Caco-2 (cell line): ENCODE measurements around the gene ARFGAP1. TPM values are rescaled to one million over a fixed set of nuclear protein-coding genes. Genes with fewer than 3 reads are reported as not detected.

ENCODE experiments used
- BruUV-seq: library from RNA; stranded (reverse); fragments of 400-500 nt; replicated peaks from 2 replicates; lab custom pipeline; 2021; lab: Mats Ljungman, UMichigan
- CTCF ChIA-PET: fragments of 300-600 bp; sonication (Branson Sonifier 250); formaldehyde crosslinking; loops from one replicate; lab custom pipeline; 2022; ENCODE audit warnings: antibody characterized with exemption; lab: Charles Lee
- POLR2A ChIA-PET: fragments of 300-600 bp; sonication (Branson Sonifier 250); formaldehyde crosslinking; loops from one replicate; lab custom pipeline; 2022; ENCODE audit warnings: antibody characterized with exemption; lab: Charles Lee
- DNase-seq, 2 experiments: peaks; one replicate each; pipeline versions ENCODE4 v3.0.0 to v3.0.0-alpha.2; 2020 to 2022
- H3K27me3 ChIP-seq: replicated peaks from 2 replicates; pipeline ENCODE4 v1.6.0; 2011; ENCODE audit warnings: low read length; ENCODE audit not compliant: control insufficient read depth, insufficient read depth
- H3K36me3 ChIP-seq: 2 replicates; pipeline ENCODE4 v1.5.1; 2011; ENCODE audit warnings: low read length; ENCODE audit not compliant: control insufficient read depth, insufficient read depth
- H3K4me1 ChIP-seq: fragments of 250-450 bp; sonication (Bioruptor Pico); 2 replicates; pipeline ENCODE4 v1.5.1; 2020; ENCODE audit warnings: mild to moderate bottlenecking
- H3K4me3 ChIP-seq: 2 replicates; pipeline ENCODE4 v1.5.1; 2011; ENCODE audit warnings: low read depth, mild to moderate bottlenecking, control low read depth, low read length
- H3K9me3 ChIP-seq: fragments of 250-450 bp; sonication (Bioruptor Pico); 2 replicates; pipeline ENCODE4 v1.5.1; 2020; ENCODE audit warnings: mild to moderate bottlenecking, moderate library complexity
- H3K27ac Mint-ChIP-seq: one replicate; pipeline ENCODE4 v1.8.0; 2022; ENCODE audit warnings: mixed read lengths; ENCODE audit not compliant: unreplicated experiment
- H3K27me3 Mint-ChIP-seq: one replicate; pipeline ENCODE4 v1.8.0; 2022; ENCODE audit warnings: mixed read lengths; ENCODE audit not compliant: insufficient read depth, unreplicated experiment
- H3K36me3 Mint-ChIP-seq: one replicate; pipeline ENCODE4 v1.8.0; 2022; ENCODE audit warnings: mild to moderate bottlenecking, mixed read lengths; ENCODE audit not compliant: insufficient read depth, unreplicated experiment
- H3K4me1 Mint-ChIP-seq: one replicate; pipeline ENCODE4 v1.8.0; 2022; ENCODE audit warnings: low read depth, mixed read lengths; ENCODE audit not compliant: unreplicated experiment
- H3K4me3 Mint-ChIP-seq: one replicate; pipeline ENCODE4 v1.8.0; 2022; ENCODE audit warnings: mild to moderate bottlenecking, moderate library complexity, mixed read lengths; ENCODE audit not compliant: unreplicated experiment
- H3K9me3 Mint-ChIP-seq: one replicate; pipeline ENCODE4 v1.8.0; 2022; ENCODE audit warnings: mixed read lengths; ENCODE audit not compliant: unreplicated experiment
- CTCF ChIP-seq, 2 experiments: fragments of 200-600 bp in 1 of 2; IDR thresholded peaks; 1 replicate in 1 of 2; 2 replicates in 1 of 2; pipeline versions ENCODE4 v1.5.1 to v1.8.0; 2011 to 2022; ENCODE audit warnings: antibody characterized with exemption in 1 of 2, control low read depth in 1 of 2, inconsistent platforms in 1 of 2, low read depth in 1 of 2, low read length in 1 of 2, mild to moderate bottlenecking in 1 of 2, moderate library complexity in 1 of 2; ENCODE audit not compliant: insufficient read depth in 1 of 2, severe bottlenecking in 1 of 2, unreplicated experiment in 1 of 2
- intact Hi-C: fragments of 100-400 bp; cut with micrococcal nuclease; formaldehyde crosslinking; loops from one replicate; pipeline ENCODE4 v1.10.0; 2022; ENCODE audit not compliant: unreplicated experiment
- total RNA-seq: library from RNA; stranded (reverse); gene quantifications from 2 replicates; pipeline ENCODE4 v1.2.3, GENCODE V29; 2022

Gene ARFGAP1
- total RNA-seq, 1 experiment from 2014 or later, result 275 TPM

- intact Hi-C loops, result no loop called here
- Mint-ChIP-seq H3K9me3 (no peaks in the 10 kb centered on the region), H3K4me3 (no peak overlapping the region), H3K36me3 (peaks cover 99% of the 10 kb centered on the region), H3K27ac (no peak overlapping the region), H3K27me3 (no peaks in the 10 kb centered on the region), H3K4me1 (no peaks in the 10 kb centered on the region)
- no peak for TF ChIP-seq CTCF (IDR thresholded peaks at IDR 0.05; ENCODE audit: insufficient read depth in 1 of 2, low read depth in 1 of 2, low read length in 1 of 2, severe bottlenecking in 1 of 2, unreplicated experiment in 1 of 2)
- no peaks in the 10 kb centered on the region for H3K27me3 ChIP-seq
- no peak for DNase-seq
- no peaks in the 10 kb centered on the region for H3K4me1 ChIP-seq
- H3K9me3 ChIP-seq, result no peaks in the 10 kb centered on the region
- no peak overlapping the region for H3K4me3 ChIP-seq
- CTCF ChIA-PET, result interaction anchor here (4.4 kb wide), 1 partner anchor 59 kb away, joined by 30 read pairs; no protein-coding TSS in a partner anchor
- BruUV-seq, result no TSS peak
- POLR2A ChIA-PET, result no interaction called here
- peaks cover 10% of the 10 kb centered on the region for H3K36me3 ChIP-seq
Measured at GRCh38 chr20:63282946-63283345, 10.3 kb downstream of the ARFGAP1 start.

- POLR2A ChIA-PET, result interaction anchor here (1.5 kb wide), 1 partner anchor 11 kb away, joined by 3 read pairs; the partner anchor contains the start of gene ARFGAP1
- Histone ChIP-seq H3K4me3 (no peak overlapping the region), H3K4me1 (no peaks in the 10 kb centered on the region), H3K9me3 (no peaks in the 10 kb centered on the region), H3K27me3 (no peaks in the 10 kb centered on the region), H3K36me3 (peaks cover 9% of the 10 kb centered on the region)
- no peak for TF ChIP-seq CTCF (IDR thresholded peaks at IDR 0.05; ENCODE audit: insufficient read depth in 1 of 2, low read depth in 1 of 2, low read length in 1 of 2, severe bottlenecking in 1 of 2, unreplicated experiment in 1 of 2)
- intact Hi-C loops, result no loop called here
- H3K9me3 Mint-ChIP-seq, result no peaks in the 10 kb centered on the region
- peaks cover 99% of the 10 kb centered on the region for H3K36me3 Mint-ChIP-seq
- no peaks in the 10 kb centered on the region for H3K27me3 Mint-ChIP-seq
- H3K4me1 Mint-ChIP-seq, result no peaks in the 10 kb centered on the region
- DNase-seq, result no peak
- BruUV-seq, result no TSS peak
- no peak overlapping the region for H3K27ac Mint-ChIP-seq
- CTCF ChIA-PET, result interaction anchor here (3.8 to 4.4 kb wide), 2 partner anchors 60 kb away, joined by 18 to 30 read pairs; no protein-coding TSS in a partner anchor
- H3K4me3 Mint-ChIP-seq, result no peak overlapping the region
Measured at GRCh38 chr20:63283397-63284082, 10.9 kb downstream of the ARFGAP1 start.

- POLR2A ChIA-PET, result interaction anchor here (0.6 to 1.5 kb wide), 2 partner anchors 11 to 797 kb away, joined by 3 to 4 read pairs; partner anchors contain the start of gene ARFGAP1
- CTCF ChIA-PET, result interaction anchor here (1.2 to 3.8 kb wide), 2 partner anchors 12 to 61 kb away, joined by 3 to 18 read pairs; no protein-coding TSS in a partner anchor
- DNase-seq, result no peak
- Mint-ChIP-seq H3K27ac (no peak overlapping the region), H3K36me3 (peaks cover 99% of the 10 kb centered on the region), H3K4me3 (no peak overlapping the region), H3K27me3 (no peaks in the 10 kb centered on the region), H3K9me3 (no peaks in the 10 kb centered on the region), H3K4me1 (no peaks in the 10 kb centered on the region)
- peaks cover 7% of the 10 kb centered on the region for H3K36me3 ChIP-seq
- H3K9me3 ChIP-seq, result no peaks in the 10 kb centered on the region
- no peaks in the 10 kb centered on the region for H3K27me3 ChIP-seq
- TF ChIP-seq CTCF (IDR thresholded peaks at IDR 0.05; ENCODE audit: insufficient read depth in 1 of 2, low read depth in 1 of 2, low read length in 1 of 2, severe bottlenecking in 1 of 2, unreplicated experiment in 1 of 2), result no peak
- no TSS peak for BruUV-seq
- H3K4me1 ChIP-seq, result no peaks in the 10 kb centered on the region
- intact Hi-C loops, result no loop called here
- no peak overlapping the region for H3K4me3 ChIP-seq
Measured at GRCh38 chr20:63284083-63284440, 11.4 kb downstream of the ARFGAP1 start.
